GM19043 (cell line): ENCODE data around the gene NAT8L.

Experiments used
- ATAC-seq: cut with Tn5 transposase; IDR thresholded peaks from one replicate; pipeline ENCODE4 v1.9.1; 2021; ENCODE audit warnings: low read depth; ENCODE audit not compliant: unreplicated experiment

Gene NAT8L

GRCh38 chr4:2073808-2074481, 14.8 kb downstream of the NAT8L start:
- ATAC-seq = no peak

DNA sequence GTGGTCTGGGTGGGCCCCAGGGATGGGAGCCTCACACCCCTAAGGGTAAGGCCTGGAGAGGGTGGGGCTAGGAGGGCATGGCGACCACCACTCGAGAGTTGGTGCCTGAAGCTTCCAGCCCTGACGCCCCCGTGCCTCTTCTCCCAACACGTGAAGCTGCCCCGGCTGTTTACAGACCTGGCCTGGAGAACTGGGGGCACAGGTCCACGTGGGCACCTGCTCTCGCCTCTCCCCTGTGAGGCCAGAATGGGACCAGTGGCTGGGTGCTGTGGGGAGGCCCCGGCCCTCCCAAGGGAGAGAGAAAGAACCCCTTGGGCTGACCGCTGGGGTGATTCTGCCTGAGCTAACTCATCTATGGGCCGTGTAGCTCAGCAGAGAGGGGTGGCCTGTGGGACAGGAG, 15.5 kb downstream of the NAT8L start:
- no peak for ATAC-seq

DNA sequence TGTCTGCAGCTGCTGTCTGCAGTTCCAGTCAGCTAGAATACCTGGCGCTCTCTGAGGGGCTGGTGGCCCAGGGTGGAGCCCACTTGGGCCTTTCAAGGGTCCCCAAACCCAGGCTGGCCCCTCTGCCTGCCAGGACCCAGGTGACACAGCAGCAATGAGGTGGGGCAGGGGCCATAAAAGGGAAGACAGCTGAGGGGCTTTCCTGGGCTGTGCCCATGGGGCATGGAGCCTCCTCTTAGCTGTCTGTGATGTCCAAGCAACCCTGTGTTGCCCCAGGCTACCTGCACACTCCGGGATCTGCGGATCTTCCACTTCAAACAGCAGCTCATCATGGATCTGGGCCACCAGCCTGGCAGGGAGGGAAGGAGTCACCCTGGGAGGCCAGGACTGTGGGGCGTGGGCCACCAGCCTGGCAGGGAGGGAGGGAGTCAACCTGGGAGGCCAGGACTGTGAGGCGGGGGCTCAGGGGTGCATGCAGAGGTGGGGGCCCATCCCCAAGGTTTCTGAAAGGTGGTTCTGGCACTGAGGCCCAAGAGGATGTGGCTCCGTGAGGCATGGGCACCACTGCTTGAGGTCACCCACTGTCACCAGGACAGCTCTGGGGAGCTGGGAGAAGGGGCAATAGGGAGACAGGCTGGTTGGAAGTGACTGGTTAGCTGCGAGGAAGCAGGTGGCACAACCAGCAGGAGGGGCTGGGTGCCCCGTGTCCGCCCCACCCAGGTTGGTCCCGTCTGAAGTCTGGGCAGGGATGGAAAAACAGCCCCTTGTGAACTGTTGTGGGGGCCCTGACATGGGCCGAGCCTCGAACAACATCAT, 16.3 kb downstream of the NAT8L start:
- no peak for ATAC-seq

- ATAC-seq = no peak
Observed at GRCh38 chr4:2075987-2076907, 17.1 kb downstream of the NAT8L start.

GRCh38 chr4:2076908-2077536, 17.9 kb downstream of the NAT8L start:
- ATAC-seq = no peak

- no peak for ATAC-seq
Observed at GRCh38 chr4:2077537-2078460, 18.7 kb downstream of the NAT8L start.

DNA sequence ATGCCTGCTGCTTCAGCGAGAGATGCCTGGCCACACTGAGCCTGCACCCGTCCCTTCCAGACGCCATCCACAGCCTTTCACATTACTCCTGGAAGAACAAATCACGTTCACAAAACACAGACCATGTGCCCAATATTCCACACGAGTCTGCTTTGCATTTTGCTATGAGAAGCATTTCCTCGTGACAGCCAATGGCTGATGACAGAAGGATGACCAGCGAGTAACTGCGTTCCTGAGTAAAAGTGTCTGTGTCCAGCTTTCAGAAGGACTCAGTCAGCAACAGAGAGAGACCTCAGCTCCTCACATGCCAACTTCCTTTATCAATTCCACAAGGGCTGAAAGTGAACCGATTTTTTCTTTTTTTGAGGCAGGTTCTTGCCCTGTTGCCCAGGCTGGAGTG, 19.5 kb downstream of the NAT8L start:
- ATAC-seq = no peak

DNA sequence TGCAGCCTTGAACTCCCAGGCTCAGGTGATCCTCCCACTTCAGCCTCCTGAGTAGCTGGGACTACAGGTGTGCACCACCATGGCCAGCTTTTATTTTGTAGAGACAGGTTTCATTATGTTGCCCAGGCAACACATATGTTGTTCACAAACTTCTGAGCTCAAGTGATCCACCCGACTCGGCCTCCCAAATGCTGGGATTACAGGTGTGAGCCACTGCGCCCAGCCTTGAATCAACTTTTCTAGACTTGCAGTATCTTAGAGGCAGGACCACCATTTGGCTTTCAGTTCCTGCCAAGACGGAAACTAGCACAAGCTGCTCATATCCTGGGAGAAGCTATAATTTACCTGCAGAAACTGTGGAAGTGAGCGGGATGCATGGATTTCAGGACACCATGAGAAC, 19.9 kb downstream of the NAT8L start:
- no peak for ATAC-seq

DNA sequence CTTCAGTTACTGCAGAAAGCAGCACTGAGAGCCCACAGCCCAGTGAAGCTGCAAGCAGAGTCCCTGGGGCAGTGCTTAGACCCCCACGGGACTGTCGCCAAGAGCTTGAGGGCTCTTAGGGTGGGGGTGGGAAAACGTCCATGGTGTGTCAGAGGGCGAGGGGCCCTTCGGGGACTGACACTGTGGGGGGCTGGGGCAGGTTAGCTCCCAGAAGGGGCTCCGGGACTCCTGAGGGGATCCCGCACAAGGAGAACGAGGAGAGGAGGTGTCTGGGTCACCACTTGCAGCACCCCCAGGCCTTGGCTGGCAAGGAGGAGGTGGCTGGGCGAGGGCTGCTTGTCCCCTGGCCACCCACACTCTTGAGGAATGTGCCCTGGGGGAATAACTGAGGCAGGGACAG, 20.8 kb downstream of the NAT8L start:
- no peak for ATAC-seq

DNA sequence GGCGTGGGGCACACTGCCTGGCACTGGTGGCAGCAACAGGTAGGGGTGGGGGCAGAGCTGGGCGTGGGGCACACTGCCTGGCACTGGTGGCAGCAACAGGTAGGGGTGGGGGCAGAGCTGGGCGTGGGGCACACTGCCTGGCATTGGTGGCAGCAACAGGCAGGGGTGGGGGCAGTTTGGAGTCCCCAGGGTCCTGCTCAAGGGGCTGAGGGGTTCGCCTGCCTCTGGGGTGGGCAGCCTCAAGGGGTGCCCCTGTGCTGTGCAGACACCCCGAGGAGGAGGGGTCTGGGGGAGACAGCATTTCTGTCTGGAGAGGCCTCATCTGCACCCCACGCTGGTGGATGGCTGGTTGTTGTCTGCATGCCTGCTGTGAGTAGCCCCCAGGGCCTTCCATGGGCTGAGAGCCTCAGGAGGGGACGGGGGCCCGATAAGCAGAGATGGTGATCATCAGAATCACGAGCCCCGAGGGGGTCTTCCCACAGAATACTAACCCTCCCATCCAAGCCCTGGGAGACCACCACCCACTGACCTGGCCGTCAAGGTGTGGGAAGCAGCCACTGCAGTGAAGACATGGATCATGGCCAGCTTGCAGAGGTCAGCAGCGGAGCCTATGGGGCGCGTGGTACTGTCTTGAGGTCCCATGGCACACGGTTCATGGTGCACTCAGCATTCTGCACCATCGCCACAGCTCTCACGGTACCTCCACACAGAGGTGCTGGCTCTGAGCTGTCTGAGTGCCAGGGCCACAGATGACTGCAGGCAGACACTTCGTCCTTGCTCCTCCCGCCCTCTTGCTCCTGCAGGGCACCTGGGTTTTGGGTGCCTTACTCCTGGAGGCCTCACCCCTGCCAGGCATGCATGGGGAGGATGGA, 21.5 kb downstream of the NAT8L start:
- no peak for ATAC-seq

DNA sequence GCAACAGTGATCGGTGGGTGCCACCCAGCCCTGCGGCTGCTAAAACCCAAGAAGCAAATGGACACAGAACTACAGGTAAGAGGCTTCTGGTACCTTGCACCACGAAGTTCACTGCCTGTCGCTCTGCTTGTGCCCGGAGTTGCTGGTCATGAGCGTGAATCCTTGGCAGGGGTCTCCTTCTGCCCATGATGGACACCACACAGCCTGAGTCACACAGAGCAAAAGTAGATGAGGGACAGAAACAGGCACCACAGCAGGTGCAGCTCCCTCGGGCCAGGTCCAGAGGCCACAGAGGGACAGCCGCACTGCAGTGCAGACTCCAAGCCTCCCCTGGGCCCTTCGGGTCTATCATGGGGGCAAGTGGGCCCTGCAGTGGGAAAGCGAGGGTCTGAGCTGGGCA, 22.4 kb downstream of the NAT8L start:
- no peak for ATAC-seq

DNA sequence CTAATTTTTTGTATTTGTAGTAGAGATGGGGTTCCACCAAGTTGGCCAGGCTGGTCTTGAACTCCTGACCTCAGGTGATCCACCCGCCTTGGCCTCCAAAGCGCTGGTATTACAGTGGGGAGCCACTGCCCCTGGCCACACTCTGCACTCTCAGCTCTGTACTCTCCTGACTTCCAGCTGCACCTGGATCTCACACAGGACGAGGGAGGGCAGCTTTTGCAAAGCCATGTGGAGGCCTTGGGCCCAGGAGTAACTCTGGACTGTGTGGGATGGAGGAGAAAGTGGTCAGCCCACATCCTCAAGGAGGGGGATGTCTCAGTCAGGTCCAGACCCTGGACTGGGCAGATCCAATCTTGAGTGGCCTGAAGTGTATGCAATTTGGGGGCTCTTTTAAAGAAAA, 23.0 kb downstream of the NAT8L start:
- no peak for ATAC-seq

DNA sequence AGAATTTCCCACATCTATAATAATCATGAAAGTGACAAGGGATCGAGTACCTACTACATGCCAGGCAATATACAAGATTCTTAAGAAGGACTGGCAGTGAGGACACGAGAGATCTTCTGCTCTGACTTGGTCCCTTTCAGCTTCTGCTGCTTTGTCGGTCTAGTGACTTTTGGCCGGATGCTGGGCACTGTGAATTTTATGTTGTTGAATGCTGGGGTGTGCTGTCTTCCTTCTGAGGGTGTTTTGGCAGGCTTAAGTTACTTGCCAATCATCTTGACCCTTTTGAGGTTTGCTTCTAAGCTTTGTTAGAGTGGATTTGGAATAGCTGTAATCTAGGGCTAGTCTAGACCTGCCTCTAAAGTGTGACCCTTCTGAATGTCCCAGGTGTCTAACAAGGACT, 23.5 kb downstream of the NAT8L start:
- ATAC-seq = no peak

- no peak for ATAC-seq
Observed at GRCh38 chr4:2083116-2083825, 24.1 kb downstream of the NAT8L start.

DNA sequence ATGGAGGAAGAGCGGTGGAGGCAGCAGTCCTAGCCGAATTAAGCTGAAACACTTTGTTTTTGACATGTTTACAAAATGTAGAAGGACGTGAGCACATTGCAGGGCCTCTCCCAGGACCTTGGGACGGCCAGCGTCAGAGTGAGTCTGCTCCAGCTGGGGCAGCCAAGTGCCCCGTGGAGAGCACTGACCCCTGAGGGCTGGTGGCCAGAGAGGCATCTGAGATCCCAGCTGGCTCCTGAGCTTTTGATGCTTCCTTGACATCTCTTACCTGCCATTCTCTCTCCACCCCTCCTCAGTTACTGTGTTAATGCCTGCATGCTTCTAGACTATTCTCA, 24.7 kb downstream of the NAT8L start:
- no peak for ATAC-seq

- ATAC-seq = no peak
Observed at GRCh38 chr4:2084316-2084715, 25.2 kb downstream of the NAT8L start.

DNA sequence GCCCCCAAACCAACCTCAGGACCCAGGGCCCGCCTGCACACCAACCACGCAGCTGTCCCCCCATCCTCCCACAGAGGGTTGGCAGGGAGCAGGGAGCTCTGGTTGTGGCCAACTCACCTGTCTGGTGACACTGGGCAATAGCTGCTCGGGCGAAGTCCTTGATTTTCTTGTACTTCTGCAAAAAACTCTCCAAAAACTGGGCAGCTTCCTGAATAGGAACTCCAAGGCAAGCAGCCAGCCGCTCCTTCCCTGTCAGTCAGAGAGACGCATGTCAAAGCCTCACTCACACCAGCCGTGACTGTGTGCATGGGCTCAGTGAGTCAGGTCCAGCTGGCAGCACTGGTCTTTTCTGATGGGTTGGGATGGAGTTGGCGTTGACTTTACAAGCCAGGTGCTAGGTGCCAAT, 26.4 kb downstream of the NAT8L start:
- ATAC-seq = no peak

DNA sequence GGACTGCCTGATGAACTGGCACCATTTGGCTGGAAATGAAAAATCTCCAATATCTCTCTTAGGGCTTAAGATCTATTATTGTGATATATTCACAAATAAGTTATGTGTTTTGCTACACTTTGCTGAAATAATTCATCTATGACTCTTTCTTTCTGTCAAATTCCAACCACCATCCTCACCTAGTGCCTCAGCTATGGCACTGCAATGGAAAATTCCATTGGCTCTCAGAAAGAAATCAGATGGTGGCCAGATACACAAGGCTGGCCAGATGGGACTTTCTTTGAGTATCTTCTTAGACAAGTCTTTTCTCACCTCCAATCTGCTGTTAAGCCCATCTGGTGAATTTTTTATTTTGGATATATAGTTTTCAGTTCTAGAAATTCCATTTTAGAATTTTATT, 28.0 kb downstream of the NAT8L start:
- no peak for ATAC-seq
